ENCODE data around the gene RNASEH2A. TPM values are rescaled to one million over a fixed set of nuclear protein-coding genes. Genes with fewer than 3 reads are reported as not detected.

The RNASEH2A gene
- total RNA-seq = 10 to 100 TPM in 1 of 2 donors, 1 to 10 TPM in 1; 8.7 to 11.5 TPM

- Histone ChIP-seq H3K36me3 (no peaks in the 10 kb centered on the region), H3K4me3 (peak within 1 kb of the TSS; percentile 47), H3K9me3 (no peaks in the 10 kb centered on the region), H3K4me1 (replicated peaks) (no peaks in the 10 kb centered on the region), H3K27ac (peak within 1 kb of the TSS in 1 of 2 donors; percentile 62), H3K27me3 (replicated peaks; ENCODE audit: insufficient read depth) (no peaks in the 10 kb centered on the region)
- intact Hi-C loops (cut with DNase I) = loop anchor here (5.0 kb wide), 1 partner anchor 34 kb away; no protein-coding TSS in a partner anchor
- DNase-seq (ENCODE audit: low spot score) = peak; percentile 85
- TF ChIP-seq POLR2A (IDR thresholded peaks at IDR 0.05) (no peak), POLR2AphosphoS5 (IDR thresholded peaks at IDR 0.05) (peak; percentile 92)
- TF ChIP-seq, protein P1, sequence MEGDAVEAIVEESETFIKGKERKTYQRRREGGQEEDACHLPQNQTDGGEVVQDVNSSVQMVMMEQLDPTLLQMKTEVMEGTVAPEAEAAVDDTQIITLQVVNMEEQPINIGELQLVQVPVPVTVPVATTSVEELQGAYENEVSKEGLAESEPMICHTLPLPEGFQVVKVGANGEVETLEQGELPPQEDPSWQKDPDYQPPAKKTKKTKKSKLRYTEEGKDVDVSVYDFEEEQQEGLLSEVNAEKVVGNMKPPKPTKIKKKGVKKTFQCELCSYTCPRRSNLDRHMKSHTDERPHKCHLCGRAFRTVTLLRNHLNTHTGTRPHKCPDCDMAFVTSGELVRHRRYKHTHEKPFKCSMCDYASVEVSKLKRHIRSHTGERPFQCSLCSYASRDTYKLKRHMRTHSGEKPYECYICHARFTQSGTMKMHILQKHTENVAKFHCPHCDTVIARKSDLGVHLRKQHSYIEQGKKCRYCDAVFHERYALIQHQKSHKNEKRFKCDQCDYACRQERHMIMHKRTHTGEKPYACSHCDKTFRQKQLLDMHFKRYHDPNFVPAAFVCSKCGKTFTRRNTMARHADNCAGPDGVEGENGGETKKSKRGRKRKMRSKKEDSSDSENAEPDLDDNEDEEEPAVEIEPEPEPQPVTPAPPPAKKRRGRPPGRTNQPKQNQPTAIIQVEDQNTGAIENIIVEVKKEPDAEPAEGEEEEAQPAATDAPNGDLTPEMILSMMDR (IDR thresholded peaks at IDR 0.05) = peak in 2 of 4 experiments; percentile 34 to 37
- WGBS = 3% methylated on average over 66 of the region's 66 CpGs
Observed at GRCh38 chr19:12806242-12807081, at the start of gene RNASEH2A. Gene RNASEH2A, plus strand, starts transcription at chr19:12806584. Its CDS starts 90 bp downstream, at chr19:12806674.

DNA sequence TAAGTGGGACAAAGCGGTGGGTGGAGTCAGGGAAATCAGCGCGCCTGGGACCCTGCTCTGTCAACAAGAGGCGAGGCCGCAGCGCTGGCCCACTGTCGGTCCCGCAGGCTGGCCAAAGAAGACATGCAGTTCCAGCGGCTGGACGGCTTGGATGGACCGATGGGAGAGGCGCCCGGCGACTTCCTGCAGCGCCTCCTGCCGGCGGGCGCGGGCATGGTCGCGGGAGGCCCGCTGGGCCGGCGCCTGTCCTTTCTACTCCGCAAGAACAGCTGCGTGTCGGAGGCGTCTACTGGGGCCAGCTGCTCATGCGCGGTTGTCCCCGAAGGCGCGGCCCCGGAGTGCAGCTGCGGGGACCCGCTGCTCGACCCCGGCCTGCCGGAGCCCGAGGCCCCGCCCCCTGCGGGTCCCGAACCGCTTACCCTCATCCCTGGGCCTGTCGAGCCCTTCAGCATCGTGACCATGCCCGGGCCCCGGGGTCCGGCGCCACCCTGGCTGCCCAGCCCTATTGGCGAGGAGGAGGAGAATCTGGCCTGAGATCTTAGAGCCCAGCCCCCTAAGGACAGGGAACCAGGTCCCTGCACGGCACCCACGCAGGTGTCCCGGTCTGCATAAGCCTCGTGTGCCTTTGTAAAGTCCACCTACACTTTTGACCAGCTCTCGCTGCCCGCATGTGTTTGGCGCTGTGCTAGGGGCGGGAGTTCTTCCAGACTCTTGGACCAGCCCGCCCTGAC lies 48.7 kb upstream of the RNASEH2A start:
- Histone ChIP-seq H3K4me3 (peak overlapping the region; percentile 4 to 30), H3K9me3 (no peaks in the 10 kb centered on the region), H3K36me3 (peaks cover 0 to 3% of the 10 kb centered on the region in 2 donors), H3K27me3 (replicated peaks; ENCODE audit: insufficient read depth) (no peaks in the 10 kb centered on the region), H3K27ac (peak overlapping the region; percentile 1 to 5), H3K4me1 (replicated peaks) (no peaks in the 10 kb centered on the region)
- intact Hi-C loops (cut with DNase I) = no loop called here
- 6% methylated on average over 48 of the region's 60 CpGs for WGBS
- TF ChIP-seq POLR2AphosphoS5 (IDR thresholded peaks at IDR 0.05) (no peak), POLR2A (IDR thresholded peaks at IDR 0.05) (no peak)
- TF ChIP-seq, protein P1 (IDR thresholded peaks at IDR 0.05) = peak; percentile 59 to 91 (median 77)
- peak; percentile 40 for DNase-seq (ENCODE audit: low spot score)

GRCh38 chr19:12759686-12760085 lies 46.7 kb upstream of the RNASEH2A start:
- Histone ChIP-seq H3K9me3 (no peaks in the 10 kb centered on the region), H3K36me3 (peaks cover 2 to 4% of the 10 kb centered on the region in 2 donors), H3K4me3 (no peak overlapping the region), H3K4me1 (replicated peaks) (no peaks in the 10 kb centered on the region), H3K27ac (no peak overlapping the region), H3K27me3 (replicated peaks; ENCODE audit: insufficient read depth) (no peaks in the 10 kb centered on the region)
- intact Hi-C loops (cut with DNase I) = loop anchor here (5.0 kb wide), 1 partner anchor 88 kb away; no protein-coding TSS in a partner anchor
- no peak for DNase-seq (ENCODE audit: low spot score)
- WGBS = 86% methylated on average over 6 of the region's 6 CpGs
- TF ChIP-seq POLR2AphosphoS5 (IDR thresholded peaks at IDR 0.05) (no peak), POLR2A (IDR thresholded peaks at IDR 0.05) (no peak)
- TF ChIP-seq, protein P1 (IDR thresholded peaks at IDR 0.05) = no peak

GRCh38 chr19:12763100-12763499 lies 43.3 kb upstream of the RNASEH2A start:
- H3K36me3 ChIP-seq = peaks cover 4 to 5% of the 10 kb centered on the region in 2 donors
- no peak overlapping the region for H3K27ac ChIP-seq
- H3K4me1 ChIP-seq (replicated peaks) = no peaks in the 10 kb centered on the region
- TF ChIP-seq, protein P1 (IDR thresholded peaks at IDR 0.05) = no peak
- TF ChIP-seq POLR2AphosphoS5 (IDR thresholded peaks at IDR 0.05) (no peak), POLR2A (IDR thresholded peaks at IDR 0.05) (no peak)
- DNase-seq (ENCODE audit: low spot score) = no peak
- intact Hi-C loops (cut with DNase I) = loop anchor here (5.0 kb wide), 1 partner anchor 84 kb away; no protein-coding TSS in a partner anchor
- H3K27me3 ChIP-seq (replicated peaks; ENCODE audit: insufficient read depth) = no peaks in the 10 kb centered on the region
- no peak overlapping the region for H3K4me3 ChIP-seq
- 94% methylated on average over 11 of the region's 11 CpGs for WGBS
- H3K9me3 ChIP-seq = no peaks in the 10 kb centered on the region
